Right lobe of liver (tissue), 6 donors: ENCODE measurements around the gene VEZF1. TPM values are rescaled to one million over a fixed set of nuclear protein-coding genes. Genes with fewer than 3 reads are reported as not detected.

Source experiments
- ATAC-seq, 4 donors: fragments of 200-7000 bp; cut with Tn5 transposase; one replicate each; pipeline ENCODE4 v1.9.1; 2020; ENCODE audit warnings: mild to moderate bottlenecking in 4 of 4, moderate library complexity in 4 of 4
- DNase-seq, 3 donors: peaks; one replicate each; pipeline ENCODE4 v3.0.0-alpha.2; 2020
- H3K27ac ChIP-seq, 3 donors: fragments of 200-600 bp; one replicate each; pipeline ENCODE4 v1.8.0; 2022
- H3K27me3 ChIP-seq, 2 donors: fragments of 200-600 bp; one replicate each; pipeline ENCODE4 v1.8.0; 2022
- H3K36me3 ChIP-seq, 4 donors: fragments of 200-600 bp; sonication (generic) in 1 of 4; one replicate each; pipeline versions ENCODE4 v1.5.1 to v1.8.0; 2017 to 2022; ENCODE audit warnings: control low read depth in 1 of 4
- H3K4me1 ChIP-seq, 4 donors: fragments of 200-600 bp; sonication (generic) in 1 of 4; one replicate each; pipeline versions ENCODE4 v1.5.1 to v1.8.0; 2017 to 2022; ENCODE audit warnings: control low read depth in 1 of 4
- H3K4me3 ChIP-seq, 3 donors: fragments of 200-600 bp; one replicate each; pipeline ENCODE4 v1.8.0; 2022
- H3K9me3 ChIP-seq, 4 donors: fragments of 200-600 bp; sonication (generic) in 1 of 4; one replicate each; pipeline versions ENCODE4 v1.5.1 to v1.8.0; 2017 to 2022; ENCODE audit warnings: control low read depth in 1 of 4
- CTCF ChIP-seq, 4 donors: fragments of 200-600 bp in 3 of 4; fragments of 450-650 bp in 1 of 4; IDR thresholded peaks; one replicate each; pipeline versions ENCODE4 v1.5.1 to v1.8.0; 2016 to 2022; ENCODE audit warnings: antibody characterized with exemption in 4 of 4, mild to moderate bottlenecking in 2 of 4
- POLR2A ChIP-seq: fragments of 450-650 bp; IDR thresholded peaks from one replicate; pipeline ENCODE4 v1.6.1; 2017; ENCODE audit warnings: antibody characterized with exemption, mild to moderate bottlenecking
- WGBS: methylation state at CpG from one replicate; pipeline ENCODE4 v1.1.6; 2018; ENCODE audit warnings: low coverage, low lambda C conversion rate; ENCODE audit not compliant: insufficient coverage; ENCODE audit errors: missing lambda C conversion rate; 5-methylcytosine and 5-hydroxymethylcytosine counted together
- intact Hi-C, 2 donors: fragments of 100-400 bp; cut with DNase I; formaldehyde crosslinking; loops; one replicate each; pipeline versions ENCODE4 v1.11.2 to v1.14.1; 2022
- total RNA-seq, 6 experiments: library from RNA; depleted of rRNA in 2 of 6; stranded (reverse); fragments of >200 nt in 2 of 6; fragmentation: NEBNext Ultra II Directional in 3 of 6; extraction: Animal tissue kit (Norgen Biotek cat#: 25700) in 3 of 6; gene quantifications; one replicate each; pipeline versions ENCODE4 v1.1.0 to v1.2.4, GENCODE V29; 2016 to 2023
- donor health status: DM: no; HTN: yes; CAD: no.
- donor health status: DM: no; HTN: no; CAD: no.
- donor health status: DM: no; HTN: no; CAD: no.
- donor health status: DM: no; HTN: yes; CAD: no.
- donor health status: DM: no; HTN: yes; CAD: no.

VEZF1 gene
- total RNA-seq, 6 experiments from 2014 or later, result 13.0 to 19.3 (median 14.6) TPM

- Histone ChIP-seq H3K4me3 (no peak overlapping the region), H3K4me1 (peaks cover 0 to 11% (median 0%) of the 10 kb centered on the region in 4 donors), H3K27me3 (no peaks in the 10 kb centered on the region), H3K9me3 (no peaks in the 10 kb centered on the region), H3K27ac (no peak overlapping the region), H3K36me3 (peaks cover 0 to 6% (median 0%) of the 10 kb centered on the region in 4 donors)
- 67% methylated on average over 2 of the region's 2 CpGs for WGBS
- TF ChIP-seq CTCF (IDR thresholded peaks at IDR 0.05) (no peak), POLR2A (no peak)
- DNase-seq (no peak), ATAC-seq (no peak)
- intact Hi-C loops, result loop anchor here in 1 of 2 donors (10.0 kb wide), 1 partner anchor 130 kb away; no protein-coding TSS in a partner anchor
Observed at GRCh38 chr17:57994436-57994835, 6.4 kb upstream of the VEZF1 start.

- H3K4me1 ChIP-seq, result peaks cover 0 to 18% (median 0%) of the 10 kb centered on the region in 4 donors
- DNase-seq (no peak), ATAC-seq (no peak)
- WGBS, result 33% methylated on average over 3 of the region's 3 CpGs
- no peaks in the 10 kb centered on the region for H3K9me3 ChIP-seq
- H3K4me3 ChIP-seq, result no peak overlapping the region
- H3K27me3 ChIP-seq, result no peaks in the 10 kb centered on the region
- H3K27ac ChIP-seq, result no peak overlapping the region
- peaks cover 0 to 6% (median 0%) of the 10 kb centered on the region in 4 donors for H3K36me3 ChIP-seq
- TF ChIP-seq CTCF (IDR thresholded peaks at IDR 0.05), result no peak
- TF ChIP-seq POLR2A, result no peak
- intact Hi-C loops, result loop anchor here in 1 of 2 donors (10.0 kb wide), 1 partner anchor 129 kb away; no protein-coding TSS in a partner anchor
Observed at GRCh38 chr17:57993471-57994365, 5.7 kb upstream of the VEZF1 start.

- no peak overlapping the region for H3K27ac ChIP-seq
Observed at GRCh38 chr17:57991537-57991936, 3.5 kb upstream of the VEZF1 start.

GRCh38 chr17:57990037-57990436 lies 2.0 kb upstream of the VEZF1 start:
- TF ChIP-seq CTCF (IDR thresholded peaks at IDR 0.05), result no peak
- TF ChIP-seq POLR2A, result no peak
- Histone ChIP-seq H3K27me3 (no peaks in the 10 kb centered on the region), H3K4me1 (peaks cover 0 to 36% (median 8%) of the 10 kb centered on the region in 4 donors), H3K36me3 (no peaks in the 10 kb centered on the region), H3K27ac (peak overlapping the region in 2 of 3 donors; percentile 22 to 89), H3K4me3 (no peak overlapping the region), H3K9me3 (no peaks in the 10 kb centered on the region)
- intact Hi-C loops, result loop anchor here in 1 of 2 donors (10.0 kb wide), 1 partner anchor 125 kb away; no protein-coding TSS in a partner anchor
- DNase-seq (no peak), ATAC-seq (no peak)
- 63% methylated on average over 2 of the region's 2 CpGs for WGBS

More at GRCh38 chr17:57991537-57991936, 3.5 kb upstream of the VEZF1 start:
- H3K27me3 ChIP-seq, result no peaks in the 10 kb centered on the region
- ATAC-seq (no peak), DNase-seq (no peak)
- H3K4me1 ChIP-seq, result peaks cover 0 to 21% (median 2%) of the 10 kb centered on the region in 4 donors
- H3K9me3 ChIP-seq, result no peaks in the 10 kb centered on the region
- intact Hi-C loops, result loop anchor here in 1 of 2 donors (10.0 kb wide), 1 partner anchor 127 kb away; no protein-coding TSS in a partner anchor
- H3K36me3 ChIP-seq, result peaks cover 0 to 1% (median 0%) of the 10 kb centered on the region in 4 donors
- no peak overlapping the region for H3K4me3 ChIP-seq
- TF ChIP-seq POLR2A (no peak), CTCF (IDR thresholded peaks at IDR 0.05) (no peak)
